Measurements from ENCODE around the gene LPIN2. TPM values are rescaled to one million over a fixed set of nuclear protein-coding genes. Genes with fewer than 3 reads are reported as not detected.
A peak's percentile ranks its signal among the peaks of the same experiment; 100 is the strongest.

The LPIN2 gene
- total RNA-seq, 4 donors from 2014 or later = 39.4 to 68.0 (median 47.4) TPM

DNA sequence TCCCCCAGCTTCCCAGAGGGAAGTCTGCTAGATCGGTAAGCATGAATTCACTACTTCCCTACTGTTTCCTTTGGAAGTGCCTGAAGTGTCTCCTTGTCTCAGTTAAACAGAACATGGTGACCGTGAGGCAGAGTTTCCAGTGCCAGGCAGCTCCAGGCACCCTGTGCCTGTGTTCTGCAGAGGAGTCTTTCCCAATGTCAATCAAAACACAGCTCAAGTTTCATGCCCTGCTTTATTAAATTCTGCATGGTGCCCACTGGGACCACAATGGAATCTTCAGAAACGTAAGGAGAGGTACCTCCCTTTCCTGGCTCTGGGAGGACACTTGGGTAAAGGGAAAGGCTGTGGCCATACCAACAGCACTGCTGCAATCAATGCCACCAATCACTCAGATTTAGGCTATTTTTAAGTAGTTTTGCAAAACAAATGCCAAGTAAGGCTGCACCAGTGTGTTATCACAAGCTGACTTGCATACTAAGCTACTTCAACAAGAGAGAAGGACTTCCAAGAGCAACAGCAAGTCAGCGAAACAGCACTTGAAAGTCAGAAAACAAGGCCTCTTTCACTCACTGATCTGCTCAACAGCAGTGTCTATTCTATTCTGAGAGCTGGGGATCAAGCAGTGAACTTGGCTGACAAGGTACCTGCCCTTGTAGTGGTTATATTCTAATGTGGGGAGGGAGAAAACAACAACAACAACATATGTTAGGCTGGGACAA is 14.9 kb downstream of the LPIN2 start:
- Histone ChIP-seq H3K27ac (peak overlapping the region; percentile 73 to 97 (median 84)), H3K27me3 (no peaks in the 10 kb centered on the region), H3K9me3 (no peaks in the 10 kb centered on the region), H3K36me3 (no peaks in the 10 kb centered on the region), H3K4me1 (peaks cover 26 to 36% of the 10 kb centered on the region in 2 donors), H3K4me3 (replicated peaks in 1 of 3) (no peak overlapping the region)
- TF ChIP-seq POLR2A (IDR thresholded peaks at IDR 0.05) = peak in 1 of 2 donors; percentile 46
- TF ChIP-seq, protein P1, sequence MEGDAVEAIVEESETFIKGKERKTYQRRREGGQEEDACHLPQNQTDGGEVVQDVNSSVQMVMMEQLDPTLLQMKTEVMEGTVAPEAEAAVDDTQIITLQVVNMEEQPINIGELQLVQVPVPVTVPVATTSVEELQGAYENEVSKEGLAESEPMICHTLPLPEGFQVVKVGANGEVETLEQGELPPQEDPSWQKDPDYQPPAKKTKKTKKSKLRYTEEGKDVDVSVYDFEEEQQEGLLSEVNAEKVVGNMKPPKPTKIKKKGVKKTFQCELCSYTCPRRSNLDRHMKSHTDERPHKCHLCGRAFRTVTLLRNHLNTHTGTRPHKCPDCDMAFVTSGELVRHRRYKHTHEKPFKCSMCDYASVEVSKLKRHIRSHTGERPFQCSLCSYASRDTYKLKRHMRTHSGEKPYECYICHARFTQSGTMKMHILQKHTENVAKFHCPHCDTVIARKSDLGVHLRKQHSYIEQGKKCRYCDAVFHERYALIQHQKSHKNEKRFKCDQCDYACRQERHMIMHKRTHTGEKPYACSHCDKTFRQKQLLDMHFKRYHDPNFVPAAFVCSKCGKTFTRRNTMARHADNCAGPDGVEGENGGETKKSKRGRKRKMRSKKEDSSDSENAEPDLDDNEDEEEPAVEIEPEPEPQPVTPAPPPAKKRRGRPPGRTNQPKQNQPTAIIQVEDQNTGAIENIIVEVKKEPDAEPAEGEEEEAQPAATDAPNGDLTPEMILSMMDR (IDR thresholded peaks at IDR 0.05) = no peak
- peak; percentile 58 to 60 for DNase-seq
- intact Hi-C loops (cut with DNase I) = no loop called here
- WGBS, 2 donors = 12 to 36% methylated on average over 4 of the region's 4 CpGs

DNA sequence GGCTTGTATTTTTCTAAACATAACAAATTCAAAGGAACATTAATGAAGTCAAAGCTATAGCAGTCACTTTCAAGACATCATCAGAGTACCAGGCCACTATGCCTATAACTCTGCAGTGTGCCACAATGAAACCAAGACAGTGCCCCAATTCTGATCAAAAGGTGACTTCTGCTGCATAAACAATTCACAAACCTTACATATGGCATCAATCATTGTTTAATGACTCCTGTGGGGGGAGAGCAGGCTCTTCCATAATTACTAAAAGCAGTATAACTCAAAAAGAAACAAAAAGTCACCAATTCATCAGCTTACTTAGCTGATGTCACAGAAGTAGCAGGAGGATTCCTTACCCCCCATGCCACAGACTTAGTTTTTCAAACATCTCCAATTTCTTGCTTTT is 15.5 kb downstream of the LPIN2 start:
- intact Hi-C loops (cut with DNase I) = no loop called here
- no peaks in the 10 kb centered on the region for H3K9me3 ChIP-seq
- H3K4me1 ChIP-seq = peaks cover 26 to 30% of the 10 kb centered on the region in 2 donors
- TF ChIP-seq, protein P1 (IDR thresholded peaks at IDR 0.05) = no peak
- no peak for TF ChIP-seq POLR2A (IDR thresholded peaks at IDR 0.05)
- no peaks in the 10 kb centered on the region for H3K36me3 ChIP-seq
- no peaks in the 10 kb centered on the region for H3K27me3 ChIP-seq
- peak overlapping the region; percentile 73 to 97 (median 84) for H3K27ac ChIP-seq
- no peak overlapping the region for H3K4me3 ChIP-seq (replicated peaks in 1 of 3)
- DNase-seq = no peak

DNA sequence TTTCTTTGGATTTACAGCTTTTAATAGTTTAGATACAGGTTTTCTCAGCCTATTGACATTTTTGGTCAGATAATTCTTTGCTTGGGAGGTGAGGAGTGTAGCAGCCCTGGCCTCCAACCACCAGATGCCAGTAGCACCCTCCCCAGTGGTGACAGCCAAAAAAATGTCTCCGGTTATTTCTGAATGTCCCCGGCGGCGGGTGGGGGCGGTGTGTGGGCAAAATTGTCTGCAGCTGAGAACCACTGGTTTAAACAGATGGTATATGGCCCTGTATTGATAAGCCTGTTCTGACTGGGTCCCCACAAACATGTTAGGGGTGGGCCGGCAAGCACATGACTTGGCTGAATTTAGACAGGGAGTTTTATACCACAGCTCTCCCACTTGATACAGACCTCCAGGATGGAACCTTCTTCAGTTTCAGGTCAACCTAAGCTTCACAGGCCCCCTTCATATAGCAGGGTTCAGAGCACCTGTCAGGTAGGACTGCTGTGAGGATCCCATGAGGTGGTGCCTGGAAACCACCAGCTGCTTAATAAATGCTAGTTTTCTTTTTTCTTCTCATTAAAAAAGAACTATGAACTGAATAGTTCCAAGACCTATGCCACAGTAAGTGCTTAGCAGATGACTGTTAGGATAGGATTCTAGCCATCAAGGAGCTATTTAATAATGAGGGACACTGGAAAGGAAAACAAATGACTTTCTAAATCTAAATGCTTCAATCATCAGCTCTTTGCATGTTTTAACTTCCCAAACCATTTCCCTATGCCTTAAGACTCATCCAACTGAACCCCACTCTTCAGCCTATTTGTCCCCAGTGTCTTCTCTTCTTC is 18.1 kb downstream of the LPIN2 start:
- Histone ChIP-seq H3K27ac (peak overlapping the region in 1 of 3 donors; percentile 26), H3K9me3 (no peaks in the 10 kb centered on the region), H3K4me1 (peaks cover 26 to 29% of the 10 kb centered on the region in 2 donors), H3K36me3 (no peaks in the 10 kb centered on the region), H3K4me3 (replicated peaks in 1 of 3) (no peak overlapping the region), H3K27me3 (no peaks in the 10 kb centered on the region)
- TF ChIP-seq POLR2A (IDR thresholded peaks at IDR 0.05) = no peak
- TF ChIP-seq, protein P1 (IDR thresholded peaks at IDR 0.05) = peak in 2 of 6 experiments; percentile 10 to 31
- intact Hi-C loops (cut with DNase I) = no loop called here
- DNase-seq = no peak
- 64 to 70% methylated on average over 4 to 6 of the region's 6 CpGs for whole genome bisulfite sequencing, 2 donors

DNA sequence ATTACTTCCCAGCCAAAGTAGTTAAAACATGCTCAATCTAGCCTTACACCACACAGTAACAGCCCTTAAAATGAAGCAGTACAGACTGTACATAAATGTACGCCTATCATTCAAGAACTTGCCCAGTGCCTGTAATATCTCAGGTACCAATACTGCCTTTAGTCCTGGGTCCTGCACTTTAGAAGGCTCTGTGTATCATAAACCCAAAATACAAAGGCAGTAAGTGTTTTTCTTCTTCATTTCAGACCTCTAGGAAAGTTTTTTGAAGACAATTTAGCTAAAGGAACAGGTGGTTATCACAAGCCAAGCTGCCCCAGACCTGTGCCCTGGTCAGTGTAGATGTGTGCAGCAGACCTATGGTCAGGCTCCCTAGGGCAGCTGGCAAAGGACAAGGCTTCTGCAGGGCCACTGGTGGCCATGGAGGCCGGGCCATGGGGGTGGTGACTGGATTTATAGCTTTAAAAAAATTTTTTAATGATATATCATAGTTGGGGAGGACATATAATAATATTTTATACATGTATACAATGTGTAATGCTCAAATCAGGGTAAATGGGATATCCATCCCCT is 18.8 kb downstream of the LPIN2 start:
- 96 to 100% methylated on average over 2 of the region's 2 CpGs for WGBS, 2 donors
- peaks cover 21 to 22% of the 10 kb centered on the region in 2 donors for H3K4me1 ChIP-seq

More for the DNA sequence above, 18.8 kb downstream of the LPIN2 start:
- H3K27me3 ChIP-seq = no peaks in the 10 kb centered on the region
- H3K27ac ChIP-seq = no peak overlapping the region
- H3K4me3 ChIP-seq (replicated peaks in 1 of 3) = no peak overlapping the region
- no peaks in the 10 kb centered on the region for H3K36me3 ChIP-seq
- TF ChIP-seq, protein P1 (IDR thresholded peaks at IDR 0.05) = no peak
- no peak for TF ChIP-seq POLR2A (IDR thresholded peaks at IDR 0.05)
- no peaks in the 10 kb centered on the region for H3K9me3 ChIP-seq
- no peak for DNase-seq
- intact Hi-C loops (cut with DNase I) = no loop called here

Measured in thyroid gland (tissue), 4 donors.